D721Med (cell line): ENCODE results near the gene ZNF765.
"Not testable (repeated sequence)": the region's sequence is repeated elsewhere in the genome, so short reads cannot be mapped to it uniquely, and the experiment has no call there.

Experiments used
- DNase-seq: peaks from one replicate; pipeline ENCODE4 v3.0.0; 2011; ENCODE audit warnings: low spot score; ENCODE audit not compliant: insufficient read length
- FAIRE-seq: peaks from 2 replicates; lab custom pipeline; 2011; peaks lifted over from hg19 to GRCh38; lab: Jason Lieb, UNC
- TF ChIP-seq, protein P1 (sequence below): IDR thresholded peaks from 2 replicates; pipeline ENCODE4 v1.5.1; 2012; ENCODE audit warnings: mild to moderate bottlenecking, control low read depth; ENCODE audit not compliant: insufficient read depth; ENCODE audit errors: missing control alignments

ZNF765 gene

DNA sequence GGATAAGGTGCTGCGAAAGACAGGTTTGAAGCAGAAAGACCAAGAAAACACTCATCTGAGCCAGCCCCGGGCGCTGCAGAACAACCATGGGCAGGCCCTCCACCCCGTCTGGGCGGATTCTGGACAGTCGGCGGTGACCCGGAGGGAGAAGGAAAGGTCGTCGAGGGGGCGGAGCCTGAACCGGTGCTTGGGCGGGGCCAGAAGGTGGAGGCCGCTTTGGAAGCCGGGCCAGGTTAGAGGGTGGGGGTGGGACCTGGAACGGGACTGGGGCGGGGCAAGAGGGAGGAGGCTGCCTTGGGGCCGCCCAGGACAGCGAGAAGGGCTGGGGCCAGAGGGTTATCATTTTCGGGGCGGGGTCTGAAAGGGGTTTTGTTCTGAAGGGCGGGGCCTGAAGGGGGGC is 5.0 kb upstream of the ZNF765 start:
- TF ChIP-seq, protein P1, sequence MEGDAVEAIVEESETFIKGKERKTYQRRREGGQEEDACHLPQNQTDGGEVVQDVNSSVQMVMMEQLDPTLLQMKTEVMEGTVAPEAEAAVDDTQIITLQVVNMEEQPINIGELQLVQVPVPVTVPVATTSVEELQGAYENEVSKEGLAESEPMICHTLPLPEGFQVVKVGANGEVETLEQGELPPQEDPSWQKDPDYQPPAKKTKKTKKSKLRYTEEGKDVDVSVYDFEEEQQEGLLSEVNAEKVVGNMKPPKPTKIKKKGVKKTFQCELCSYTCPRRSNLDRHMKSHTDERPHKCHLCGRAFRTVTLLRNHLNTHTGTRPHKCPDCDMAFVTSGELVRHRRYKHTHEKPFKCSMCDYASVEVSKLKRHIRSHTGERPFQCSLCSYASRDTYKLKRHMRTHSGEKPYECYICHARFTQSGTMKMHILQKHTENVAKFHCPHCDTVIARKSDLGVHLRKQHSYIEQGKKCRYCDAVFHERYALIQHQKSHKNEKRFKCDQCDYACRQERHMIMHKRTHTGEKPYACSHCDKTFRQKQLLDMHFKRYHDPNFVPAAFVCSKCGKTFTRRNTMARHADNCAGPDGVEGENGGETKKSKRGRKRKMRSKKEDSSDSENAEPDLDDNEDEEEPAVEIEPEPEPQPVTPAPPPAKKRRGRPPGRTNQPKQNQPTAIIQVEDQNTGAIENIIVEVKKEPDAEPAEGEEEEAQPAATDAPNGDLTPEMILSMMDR, result no peak
- FAIRE-seq, result no peak
- no peak for DNase-seq

DNA sequence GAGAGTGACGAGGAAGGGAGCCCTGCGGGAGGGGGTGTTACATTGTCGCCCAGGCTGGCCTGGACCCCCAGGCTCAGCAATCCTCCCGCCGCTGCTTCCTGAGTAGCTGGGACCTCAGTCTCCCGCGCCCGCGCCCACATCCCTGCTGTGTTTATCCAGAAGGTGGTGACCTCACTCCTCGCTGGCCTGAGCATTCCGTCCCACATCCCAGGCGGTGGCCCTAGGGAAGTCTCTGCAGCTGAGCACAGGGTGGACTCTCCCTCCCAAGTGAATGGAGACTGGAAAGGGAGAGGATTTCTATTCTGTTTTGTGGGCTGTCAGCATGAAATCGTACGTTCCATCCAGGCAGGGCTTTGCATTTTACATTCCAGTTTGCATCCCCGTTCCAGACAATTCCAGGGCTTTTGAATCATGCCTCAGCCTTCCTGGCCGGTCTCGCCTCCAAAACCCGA is 401 bp upstream of the ZNF765 start:
- no peak for FAIRE-seq
- no peak for DNase-seq
- TF ChIP-seq, protein P1, result no peak

DNA sequence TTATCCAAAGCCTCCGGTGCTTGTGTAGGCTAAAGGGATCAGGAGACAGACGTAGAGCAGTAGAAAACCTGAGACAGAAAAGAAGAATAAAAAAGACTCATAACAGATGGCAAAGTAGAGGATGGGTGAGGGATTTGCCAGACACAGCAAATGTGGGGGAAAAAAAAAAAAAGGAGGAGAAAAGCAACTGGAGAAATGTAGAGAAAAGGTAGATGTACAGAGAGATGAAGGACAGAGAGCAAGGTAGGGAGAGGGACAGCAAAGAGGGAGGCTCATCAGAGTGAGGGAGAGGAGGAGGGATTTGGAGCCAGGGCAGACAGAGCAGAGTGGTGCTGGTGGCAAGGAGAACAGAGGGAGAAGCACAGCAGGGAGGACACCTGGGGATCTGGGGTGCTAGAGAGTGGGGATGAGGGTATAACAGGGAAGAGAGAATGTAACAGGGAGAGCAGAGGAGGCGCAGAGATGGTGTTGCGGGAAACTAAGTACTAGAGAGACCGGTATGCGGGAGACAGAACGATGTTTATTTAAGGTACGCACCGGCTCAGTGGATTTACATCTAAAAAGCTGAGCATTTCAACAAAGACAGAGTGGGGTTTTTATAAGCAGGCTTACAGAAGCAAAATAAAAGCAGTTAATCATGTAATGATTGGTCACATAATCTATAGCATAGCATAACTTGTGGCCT is 1.0 kb downstream of the ZNF765 start:
- FAIRE-seq, DNase-seq: not testable (repeated sequence)

DNA sequence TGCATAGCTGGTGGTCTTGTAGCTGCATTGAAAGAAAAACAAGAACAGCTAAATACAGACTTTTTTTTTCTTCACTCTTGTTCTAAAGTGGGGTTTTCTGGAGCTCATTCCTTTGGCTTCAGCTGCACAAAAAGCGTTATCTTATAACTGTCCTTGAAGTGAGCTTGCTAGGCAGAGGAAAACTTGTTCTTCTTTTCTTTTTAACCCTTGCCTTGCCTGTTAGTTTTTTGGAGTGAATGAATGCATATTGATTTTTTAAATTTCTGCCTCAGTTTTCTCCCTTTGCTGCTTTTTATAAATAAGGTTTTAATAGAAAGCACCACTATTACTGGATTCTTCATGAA is 1.5 kb downstream of the ZNF765 start:
- TF ChIP-seq, protein P1, result no peak
- DNase-seq (no peak), FAIRE-seq (no peak)

DNA sequence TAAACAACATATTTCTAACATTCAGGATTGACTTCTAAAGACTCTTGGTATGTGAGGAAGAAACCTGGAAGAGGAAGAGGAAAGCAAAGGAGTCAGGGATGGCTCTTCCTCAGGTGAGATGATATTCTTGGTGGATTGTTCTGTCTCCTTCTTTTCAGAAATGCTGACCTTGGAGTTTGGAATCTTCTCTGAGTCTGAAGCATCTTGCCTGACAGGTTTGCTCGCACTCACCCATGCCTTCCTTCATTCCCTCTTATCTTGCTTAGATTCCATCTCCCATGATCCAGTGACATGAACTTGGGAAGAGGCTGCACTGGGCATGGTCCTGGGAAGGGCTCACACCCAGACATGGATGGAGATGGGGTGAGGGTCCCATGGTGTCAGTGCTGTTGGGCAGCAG is 3.0 kb downstream of the ZNF765 start:
- not testable (repeated sequence) for DNase-seq, FAIRE-seq

DNA sequence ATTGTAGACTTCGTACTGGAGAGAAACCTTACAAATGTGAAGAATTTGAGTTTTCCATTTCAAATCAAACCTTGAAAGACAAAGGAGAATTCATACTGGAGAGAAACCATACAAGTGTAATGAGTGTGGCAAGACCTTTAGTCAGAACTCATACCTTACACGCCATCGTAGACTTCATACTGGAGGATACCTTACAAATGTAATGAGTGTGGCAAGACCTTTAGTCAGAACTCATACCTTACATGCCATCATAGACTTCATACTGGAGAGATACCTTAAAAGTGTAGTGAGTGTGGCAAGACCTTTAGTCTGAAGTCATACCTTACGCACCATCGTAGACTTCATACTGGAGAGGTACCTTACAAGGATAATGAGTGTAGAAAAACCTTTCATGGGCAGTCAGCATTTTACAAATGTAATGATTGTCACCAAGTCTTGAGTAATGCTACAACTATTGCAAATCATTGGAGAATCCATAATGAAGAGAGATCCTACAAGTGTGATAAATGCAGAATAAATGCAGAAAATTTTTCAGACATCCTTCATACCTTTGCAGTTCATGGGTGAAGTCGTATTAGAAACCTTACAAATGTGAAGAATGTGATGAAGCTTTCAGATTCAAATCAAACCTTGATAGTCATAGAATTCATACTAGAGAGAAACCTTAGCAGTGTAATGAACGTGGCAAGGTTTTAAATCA is 14.7 kb downstream of the ZNF765 start:
- no peak for FAIRE-seq
- no peak for DNase-seq
- TF ChIP-seq, protein P1, result no peak

DNA sequence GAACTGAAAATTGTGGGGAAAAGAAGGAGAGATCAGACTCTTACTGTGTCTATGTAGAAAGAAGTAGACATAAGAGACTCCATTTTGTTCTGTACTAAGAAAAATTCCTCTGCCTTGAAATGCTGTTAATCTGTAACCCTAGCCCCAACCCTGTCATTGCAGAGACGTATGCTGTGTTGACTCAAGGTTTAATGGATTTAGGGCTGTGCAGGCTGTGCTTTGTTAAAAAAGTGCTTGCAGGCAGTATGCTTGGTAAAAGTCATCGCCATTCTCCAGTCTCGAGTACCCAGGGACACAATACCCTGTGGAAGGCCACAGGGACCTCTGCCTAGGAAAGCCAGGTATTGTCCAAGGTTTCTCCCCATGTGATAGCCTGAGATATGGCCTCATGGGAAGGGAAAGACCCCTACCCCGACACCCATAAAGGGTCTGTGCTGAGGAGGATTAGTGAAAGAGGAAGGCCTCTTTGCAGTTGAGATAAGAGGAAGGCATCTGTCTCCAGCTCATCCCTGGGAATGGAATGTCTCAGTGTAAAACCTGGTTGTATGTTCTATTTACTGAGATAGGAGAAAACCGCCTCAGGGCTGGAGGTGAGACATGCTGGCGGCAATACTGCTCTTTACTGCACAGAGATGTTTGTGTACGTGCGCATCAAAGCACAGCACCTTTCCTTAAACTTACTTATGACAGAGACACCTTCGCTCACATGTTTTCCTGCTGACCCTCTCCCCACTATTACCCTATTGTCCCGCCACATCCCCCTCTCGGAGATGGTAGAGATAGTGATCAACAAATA is 25.8 kb downstream of the ZNF765 start:
- not testable (repeated sequence) for FAIRE-seq, DNase-seq

DNA sequence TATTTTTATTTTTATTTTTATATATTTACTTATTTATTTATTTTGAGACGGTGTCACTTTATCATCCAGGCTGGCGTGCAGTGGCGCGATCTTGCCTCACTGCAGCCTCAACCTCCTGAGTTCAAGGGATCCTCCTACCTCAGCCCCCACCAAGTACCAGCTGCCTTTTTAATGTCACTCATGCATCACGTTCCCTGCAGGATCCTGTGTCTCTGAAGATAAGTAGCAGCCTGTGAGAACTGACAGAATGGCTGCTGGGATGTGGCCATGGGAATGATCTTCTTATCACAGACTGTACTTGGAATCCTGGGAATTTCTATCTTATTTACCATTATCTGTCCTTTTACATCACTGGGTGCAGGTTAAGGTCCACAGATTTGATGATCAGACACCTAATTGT is 27.6 kb downstream of the ZNF765 start:
- DNase-seq, result no peak
- TF ChIP-seq, protein P1, result no peak
- FAIRE-seq, result no peak

DNA sequence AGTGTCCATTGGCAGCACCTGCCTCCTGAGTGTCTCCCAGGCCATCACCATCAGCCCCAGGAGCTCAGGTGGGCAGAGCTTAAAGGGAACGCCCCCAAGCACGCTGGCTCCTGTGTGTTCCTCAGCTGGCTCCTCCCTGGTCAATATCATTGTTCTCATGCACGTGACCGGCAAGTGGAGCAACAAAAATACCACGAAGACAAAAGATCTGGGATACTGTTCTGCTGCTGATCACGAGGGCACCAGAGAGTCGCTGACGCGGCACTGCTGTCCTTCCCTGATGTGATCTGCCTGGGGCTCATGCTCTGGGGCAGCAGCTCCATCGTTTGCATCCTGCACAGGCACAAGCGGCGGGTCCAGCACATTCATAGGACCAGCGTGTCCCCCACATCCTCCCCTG is 28.1 kb downstream of the ZNF765 start:
- DNase-seq, FAIRE-seq: not testable (repeated sequence)

DNA sequence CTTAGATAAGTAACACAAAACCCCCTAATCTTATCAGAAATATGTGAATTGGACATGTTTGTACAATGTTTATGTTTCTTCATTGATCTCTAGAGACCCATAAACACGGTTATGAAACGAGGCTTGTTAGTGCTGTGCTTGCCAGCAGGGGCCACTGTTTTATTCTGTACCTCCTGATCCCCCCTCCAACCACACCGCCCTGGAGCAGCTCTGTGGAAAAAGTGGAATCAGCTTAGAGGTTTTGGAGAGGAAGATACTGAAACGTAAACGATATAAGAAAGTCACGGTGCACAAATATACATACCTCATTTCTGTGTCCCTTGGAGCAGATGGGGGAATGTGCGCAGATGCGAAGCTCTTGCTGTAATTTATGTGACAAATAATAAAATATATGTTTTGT is 28.7 kb downstream of the ZNF765 start:
- FAIRE-seq, DNase-seq: not testable (repeated sequence)
